Coronary artery (tissue), 2 donors: ENCODE results near the gene CTNNA3.

Experiments used
- DNase-seq: peaks from one replicate; pipeline ENCODE4 v3.0.0-alpha.2; 2017; ENCODE audit warnings: low spot score
- H3K27ac ChIP-seq, 2 donors: fragments of 200-600 bp; sonication (generic); one replicate each; pipeline ENCODE4 v1.5.1; 2016 to 2019
- H3K4me3 ChIP-seq: fragments of 200-600 bp; sonication (generic); 2 replicates; pipeline ENCODE4 v1.5.1; 2016; ENCODE audit warnings: mild to moderate bottlenecking, moderate library complexity
- TF ChIP-seq, protein P1 (sequence below): fragments of 200-600 bp; sonication (generic); IDR thresholded peaks from one replicate; pipeline ENCODE4 v1.5.1; 2019; ENCODE audit warnings: antibody characterized with exemption

CTNNA3 gene

GRCh38 chr10:66827353-66827752 lies 868.6 kb downstream of the CTNNA3 start:
- TF ChIP-seq, protein P1, sequence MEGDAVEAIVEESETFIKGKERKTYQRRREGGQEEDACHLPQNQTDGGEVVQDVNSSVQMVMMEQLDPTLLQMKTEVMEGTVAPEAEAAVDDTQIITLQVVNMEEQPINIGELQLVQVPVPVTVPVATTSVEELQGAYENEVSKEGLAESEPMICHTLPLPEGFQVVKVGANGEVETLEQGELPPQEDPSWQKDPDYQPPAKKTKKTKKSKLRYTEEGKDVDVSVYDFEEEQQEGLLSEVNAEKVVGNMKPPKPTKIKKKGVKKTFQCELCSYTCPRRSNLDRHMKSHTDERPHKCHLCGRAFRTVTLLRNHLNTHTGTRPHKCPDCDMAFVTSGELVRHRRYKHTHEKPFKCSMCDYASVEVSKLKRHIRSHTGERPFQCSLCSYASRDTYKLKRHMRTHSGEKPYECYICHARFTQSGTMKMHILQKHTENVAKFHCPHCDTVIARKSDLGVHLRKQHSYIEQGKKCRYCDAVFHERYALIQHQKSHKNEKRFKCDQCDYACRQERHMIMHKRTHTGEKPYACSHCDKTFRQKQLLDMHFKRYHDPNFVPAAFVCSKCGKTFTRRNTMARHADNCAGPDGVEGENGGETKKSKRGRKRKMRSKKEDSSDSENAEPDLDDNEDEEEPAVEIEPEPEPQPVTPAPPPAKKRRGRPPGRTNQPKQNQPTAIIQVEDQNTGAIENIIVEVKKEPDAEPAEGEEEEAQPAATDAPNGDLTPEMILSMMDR, result no peak
- H3K4me3 ChIP-seq, result no peak overlapping the region
- no peak overlapping the region for H3K27ac ChIP-seq
- no peak for DNase-seq

DNA sequence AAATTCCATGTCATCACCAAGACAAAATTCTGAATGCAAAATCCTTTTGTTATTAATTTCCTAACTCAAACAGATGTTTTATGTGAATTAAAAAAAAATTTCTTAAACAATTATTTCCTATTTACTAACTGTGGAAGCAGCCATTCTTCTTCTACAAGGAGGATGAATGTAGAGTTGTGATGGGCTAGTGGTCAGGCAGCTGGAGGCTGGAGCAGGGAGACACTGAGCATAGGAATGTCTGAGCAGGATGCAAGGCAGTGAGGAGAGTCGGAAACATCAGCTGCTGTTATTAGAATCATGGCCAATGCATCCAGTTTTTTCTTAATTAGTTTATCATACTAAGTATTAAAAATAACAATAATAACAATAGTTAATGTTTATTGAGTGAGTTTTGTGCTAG lies 872.7 kb downstream of the CTNNA3 start:
- DNase-seq, result no peak
- no peak overlapping the region for H3K4me3 ChIP-seq

GRCh38 chr10:66822801-66823200 lies 873.2 kb downstream of the CTNNA3 start:
- TF ChIP-seq, protein P1, result no peak

More for the DNA sequence above, 872.7 kb downstream of the CTNNA3 start:
- no peak overlapping the region for H3K27ac ChIP-seq
- TF ChIP-seq, protein P1, result no peak

GRCh38 chr10:66819691-66820090 lies 876.3 kb downstream of the CTNNA3 start:
- no peak overlapping the region for H3K27ac ChIP-seq
- TF ChIP-seq, protein P1, result no peak
- no peak overlapping the region for H3K4me3 ChIP-seq
- DNase-seq, result no peak

More at GRCh38 chr10:66822801-66823200, 873.2 kb downstream of the CTNNA3 start:
- no peak overlapping the region for H3K27ac ChIP-seq
- DNase-seq, result no peak
- no peak overlapping the region for H3K4me3 ChIP-seq

- Histone ChIP-seq H3K4me3 (no peak overlapping the region), H3K27ac (no peak overlapping the region)
- no peak for DNase-seq
- TF ChIP-seq, protein P1, result no peak
Measured at GRCh38 chr10:66813122-66813521, 882.9 kb downstream of the CTNNA3 start.

GRCh38 chr10:66811211-66811610 lies 884.8 kb downstream of the CTNNA3 start:
- TF ChIP-seq, protein P1, result no peak
- DNase-seq, result no peak
- Histone ChIP-seq H3K4me3 (no peak overlapping the region), H3K27ac (no peak overlapping the region)

DNA sequence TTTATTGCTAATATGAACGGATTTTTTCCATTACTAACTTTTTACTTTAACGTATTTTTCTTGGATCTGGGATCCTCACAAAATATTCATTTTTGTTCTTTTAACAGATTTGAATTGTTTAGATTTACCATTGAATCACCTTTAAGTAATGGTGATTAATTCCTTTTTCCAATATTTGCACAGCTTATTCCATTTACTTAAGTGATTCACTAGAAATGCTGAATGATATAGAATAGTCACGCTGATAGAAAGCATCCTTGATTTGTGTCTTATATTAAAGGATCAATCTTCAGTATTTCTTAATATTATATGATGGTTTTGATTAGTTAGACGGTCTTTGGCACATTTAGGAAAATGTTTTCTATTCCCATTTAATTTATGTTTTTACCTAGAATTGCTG lies 886.6 kb downstream of the CTNNA3 start:
- no peak for DNase-seq
- Histone ChIP-seq H3K27ac (no peak overlapping the region), H3K4me3 (no peak overlapping the region)
- TF ChIP-seq, protein P1, result no peak
